ENCODE measurements around the gene ASCC1.
A peak's percentile ranks its signal among the peaks of the same experiment; 100 is the strongest.
"Not testable (repeated sequence)": the region's sequence is repeated elsewhere in the genome, so short reads cannot be mapped to it uniquely, and the experiment has no call there.

The ASCC1 gene

DNA sequence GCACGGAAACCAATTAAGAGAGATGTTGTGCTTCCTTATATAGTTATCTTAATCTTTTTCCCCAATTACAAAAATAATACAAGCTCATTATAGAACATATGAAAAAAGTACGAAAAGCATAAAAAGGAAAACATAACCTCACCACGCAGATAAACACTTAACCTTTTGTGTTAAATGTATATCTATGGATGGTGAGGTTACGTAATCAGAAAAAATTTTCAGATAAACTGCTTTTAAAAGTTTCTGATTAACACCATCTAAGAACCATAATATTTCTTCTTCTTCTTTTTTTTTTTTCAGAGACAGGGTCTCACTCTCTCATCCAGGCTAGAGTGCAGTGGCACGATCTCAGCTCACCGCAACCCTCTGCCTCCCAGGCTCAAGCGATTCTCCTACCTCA lies 78.5 kb downstream of the ASCC1 start:
- no peak overlapping the region for H3K4me3 ChIP-seq (replicated peaks; ENCODE audit: low read depth, low read length)
- DNase-seq (ENCODE audit: low read depth), result no peak
- TF ChIP-seq, protein P1, sequence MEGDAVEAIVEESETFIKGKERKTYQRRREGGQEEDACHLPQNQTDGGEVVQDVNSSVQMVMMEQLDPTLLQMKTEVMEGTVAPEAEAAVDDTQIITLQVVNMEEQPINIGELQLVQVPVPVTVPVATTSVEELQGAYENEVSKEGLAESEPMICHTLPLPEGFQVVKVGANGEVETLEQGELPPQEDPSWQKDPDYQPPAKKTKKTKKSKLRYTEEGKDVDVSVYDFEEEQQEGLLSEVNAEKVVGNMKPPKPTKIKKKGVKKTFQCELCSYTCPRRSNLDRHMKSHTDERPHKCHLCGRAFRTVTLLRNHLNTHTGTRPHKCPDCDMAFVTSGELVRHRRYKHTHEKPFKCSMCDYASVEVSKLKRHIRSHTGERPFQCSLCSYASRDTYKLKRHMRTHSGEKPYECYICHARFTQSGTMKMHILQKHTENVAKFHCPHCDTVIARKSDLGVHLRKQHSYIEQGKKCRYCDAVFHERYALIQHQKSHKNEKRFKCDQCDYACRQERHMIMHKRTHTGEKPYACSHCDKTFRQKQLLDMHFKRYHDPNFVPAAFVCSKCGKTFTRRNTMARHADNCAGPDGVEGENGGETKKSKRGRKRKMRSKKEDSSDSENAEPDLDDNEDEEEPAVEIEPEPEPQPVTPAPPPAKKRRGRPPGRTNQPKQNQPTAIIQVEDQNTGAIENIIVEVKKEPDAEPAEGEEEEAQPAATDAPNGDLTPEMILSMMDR (IDR thresholded peaks at IDR 0.05; ENCODE audit: low read length, missing control alignments), result no peak

DNA sequence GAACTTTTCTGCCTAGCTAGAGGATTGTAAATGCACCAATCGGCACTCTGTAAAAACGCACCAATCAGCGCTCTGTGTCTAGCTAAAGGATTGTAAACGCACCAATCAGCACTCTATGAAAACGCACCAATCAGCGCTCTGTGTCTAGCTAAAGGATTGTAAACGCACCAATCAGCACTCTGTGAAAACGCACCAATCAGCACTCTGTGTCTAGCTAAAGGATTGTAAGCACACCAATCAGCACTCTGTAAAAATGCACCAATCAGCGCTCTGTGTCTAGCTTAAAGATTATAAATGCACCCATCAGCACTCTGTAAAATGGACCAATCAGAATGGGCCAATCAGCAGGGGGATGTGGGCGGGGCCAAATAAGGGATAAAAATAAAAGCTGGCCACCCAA lies 79.9 kb downstream of the ASCC1 start:
- not testable (repeated sequence) for DNase-seq (ENCODE audit: low read depth); H3K4me3 ChIP-seq (replicated peaks; ENCODE audit: low read depth, low read length)

GRCh38 chr10:72134785-72135767 lies 81.0 kb downstream of the ASCC1 start:
- DNase-seq (ENCODE audit: low read depth), result no peak
- H3K4me3 ChIP-seq (replicated peaks; ENCODE audit: low read depth, low read length), result no peak overlapping the region
- TF ChIP-seq, protein P1 (IDR thresholded peaks at IDR 0.05; ENCODE audit: low read length, missing control alignments), result no peak

DNA sequence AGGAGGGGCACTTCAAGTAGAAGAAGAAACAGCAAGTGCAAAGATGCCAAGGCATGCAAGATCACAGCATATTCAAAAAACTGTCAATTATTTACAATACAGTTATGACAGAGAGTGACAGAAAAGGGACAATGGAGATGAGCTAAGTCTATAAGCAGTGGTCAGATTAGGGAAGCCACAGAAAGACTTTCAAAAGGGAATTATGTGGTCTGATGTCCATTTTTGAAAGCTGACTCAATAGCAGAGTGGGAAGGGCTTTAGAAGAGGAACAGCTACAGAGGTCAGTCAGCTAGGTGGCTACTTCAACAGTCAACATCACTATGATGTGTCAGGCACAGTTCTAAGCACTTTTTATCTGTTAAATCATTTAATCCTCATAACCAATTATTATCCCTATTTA lies 82.6 kb downstream of the ASCC1 start:
- peak; percentile 48 for DNase-seq (ENCODE audit: low read depth)
- TF ChIP-seq, protein P1 (IDR thresholded peaks at IDR 0.05; ENCODE audit: low read length, missing control alignments), result no peak
- no peak overlapping the region for H3K4me3 ChIP-seq (replicated peaks; ENCODE audit: low read depth, low read length)

DNA sequence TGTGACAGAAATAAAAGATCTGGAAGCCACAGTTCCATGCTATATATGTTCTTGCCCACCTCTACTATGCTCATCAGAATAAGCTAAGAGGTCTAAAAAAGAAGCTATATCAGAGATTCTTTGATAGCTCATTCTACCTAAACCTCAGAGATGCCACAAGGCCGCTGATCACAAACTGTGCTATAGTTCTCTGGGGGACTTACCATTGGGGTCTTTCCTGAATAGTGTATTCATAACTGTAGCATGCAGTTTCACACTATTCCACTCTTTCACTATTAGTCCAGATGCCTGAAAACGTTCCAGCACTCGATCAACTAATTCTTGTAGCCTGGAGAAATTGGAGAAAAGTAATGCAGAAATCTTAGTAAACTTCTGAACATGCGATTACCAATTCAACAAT lies 83.2 kb downstream of the ASCC1 start:
- DNase-seq (ENCODE audit: low read depth), result no peak
- no peak overlapping the region for H3K4me3 ChIP-seq (replicated peaks; ENCODE audit: low read depth, low read length)
- TF ChIP-seq, protein P1 (IDR thresholded peaks at IDR 0.05; ENCODE audit: low read length, missing control alignments), result no peak

- TF ChIP-seq, protein P1 (IDR thresholded peaks at IDR 0.05; ENCODE audit: low read length, missing control alignments), result no peak
- H3K4me3 ChIP-seq (replicated peaks; ENCODE audit: low read depth, low read length), result no peak overlapping the region
- DNase-seq (ENCODE audit: low read depth), result no peak
These were observed 88.5 kb downstream of the ASCC1 start for GRCh38 chr10:72127571-72127970.

DNA sequence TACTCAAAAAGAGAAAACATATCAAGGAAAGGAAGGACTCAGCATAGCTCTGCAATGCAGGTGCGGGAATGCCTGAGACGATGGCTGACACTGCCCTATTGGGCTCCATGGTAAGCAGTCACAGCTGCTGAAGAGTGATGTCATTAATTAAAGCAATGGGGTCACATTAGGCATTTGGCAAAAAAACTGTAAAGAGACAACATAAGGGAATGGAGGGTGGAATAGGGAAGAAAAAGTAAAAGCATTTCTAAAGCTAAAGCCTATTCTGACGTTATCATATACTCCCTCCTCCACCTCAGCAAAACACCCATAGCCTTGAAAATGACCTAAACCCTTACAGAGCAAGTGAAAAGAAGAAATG lies 89.2 kb downstream of the ASCC1 start:
- TF ChIP-seq, protein P1 (IDR thresholded peaks at IDR 0.05; ENCODE audit: low read length, missing control alignments), result no peak
- no peak overlapping the region for H3K4me3 ChIP-seq (replicated peaks; ENCODE audit: low read depth, low read length)
- no peak for DNase-seq (ENCODE audit: low read depth)

Data from fibroblast of pulmonary artery (primary cell).